GM12872 (cell line): ENCODE results near the gene TCAP.

ENCODE experiments used
- CTCF ChIP-seq: IDR thresholded peaks from 3 replicates; pipeline ENCODE4 v1.5.1; 2011; ENCODE audit warnings: low read depth, mild to moderate bottlenecking, low read length, moderate library complexity; ENCODE audit not compliant: insufficient read depth

The TCAP gene

GRCh38 chr17:39672522-39673334, 7.6 kb downstream of the TCAP start:
- TF ChIP-seq CTCF = no peak

DNA sequence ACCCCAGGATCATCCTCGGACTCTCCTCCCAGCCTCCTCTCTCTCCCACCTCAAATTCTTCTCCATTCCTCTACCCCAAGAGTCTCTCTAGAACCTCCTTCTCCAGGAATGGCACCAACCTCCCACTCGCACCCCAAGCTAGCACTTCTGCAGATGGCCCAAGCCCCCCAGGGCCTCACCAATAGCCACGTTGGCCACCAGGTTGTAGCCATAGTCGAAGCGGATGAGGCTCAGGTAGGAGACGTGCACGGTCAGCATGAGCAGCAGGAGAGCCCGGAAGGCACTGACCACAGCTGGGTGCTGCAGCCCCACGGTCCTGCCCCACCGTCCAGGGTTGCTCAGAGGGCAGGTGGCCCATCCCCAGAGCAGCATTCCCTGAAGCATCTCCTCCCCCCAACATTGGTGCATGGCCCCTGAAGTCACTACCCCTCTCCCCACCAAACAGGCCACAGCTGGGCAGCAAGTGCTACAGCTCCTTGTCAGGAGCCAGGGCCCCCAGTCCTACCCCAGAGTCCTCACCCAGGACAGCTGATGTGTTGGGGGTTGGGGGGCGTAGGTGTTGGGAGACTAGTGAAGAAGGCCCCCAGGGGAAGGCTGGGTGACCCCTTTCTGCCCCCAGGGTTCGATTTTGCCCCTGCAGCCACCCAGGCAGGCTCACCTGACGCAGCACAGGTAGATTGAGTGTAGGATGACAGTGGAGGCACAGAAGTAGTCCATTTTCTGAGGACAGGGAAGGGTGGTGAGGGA, 8.4 kb downstream of the TCAP start:
- TF ChIP-seq CTCF = no peak

GRCh38 chr17:39674179-39674578, 9.0 kb downstream of the TCAP start:
- no peak for TF ChIP-seq CTCF

DNA sequence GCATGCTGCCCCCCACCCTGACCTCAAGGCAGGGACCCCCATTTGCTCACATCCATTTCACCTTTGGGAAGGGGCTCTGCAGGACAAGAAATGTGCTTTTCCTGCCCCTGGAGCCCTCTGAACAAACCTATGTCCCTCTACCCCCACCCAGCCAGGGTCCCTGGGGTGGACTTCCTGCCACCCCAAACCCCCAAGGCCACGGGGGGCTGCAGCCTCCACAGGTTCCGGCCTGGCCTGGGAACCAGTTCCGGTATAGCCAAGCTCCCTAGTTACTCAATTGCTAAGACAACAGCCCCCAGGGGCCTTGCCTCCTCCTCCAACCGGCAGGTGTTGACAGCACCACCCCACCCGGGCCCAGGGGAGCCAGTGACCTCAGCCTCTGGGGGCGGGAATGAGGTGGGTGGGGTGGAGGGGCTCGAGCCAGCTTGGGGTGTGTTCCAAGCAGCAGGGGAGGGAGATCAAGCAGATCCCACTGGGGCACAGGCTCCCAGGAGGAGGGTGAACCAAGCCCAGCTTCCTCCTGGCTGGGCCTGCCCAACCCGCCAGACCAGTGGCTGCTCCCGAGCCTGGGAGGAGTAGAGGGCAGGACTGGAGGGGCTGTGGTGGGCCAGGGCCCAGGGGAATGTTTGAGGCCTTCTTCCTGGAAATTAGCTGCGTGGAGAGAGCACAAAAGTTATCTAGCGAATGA, 9.7 kb downstream of the TCAP start:
- no peak for TF ChIP-seq CTCF

DNA sequence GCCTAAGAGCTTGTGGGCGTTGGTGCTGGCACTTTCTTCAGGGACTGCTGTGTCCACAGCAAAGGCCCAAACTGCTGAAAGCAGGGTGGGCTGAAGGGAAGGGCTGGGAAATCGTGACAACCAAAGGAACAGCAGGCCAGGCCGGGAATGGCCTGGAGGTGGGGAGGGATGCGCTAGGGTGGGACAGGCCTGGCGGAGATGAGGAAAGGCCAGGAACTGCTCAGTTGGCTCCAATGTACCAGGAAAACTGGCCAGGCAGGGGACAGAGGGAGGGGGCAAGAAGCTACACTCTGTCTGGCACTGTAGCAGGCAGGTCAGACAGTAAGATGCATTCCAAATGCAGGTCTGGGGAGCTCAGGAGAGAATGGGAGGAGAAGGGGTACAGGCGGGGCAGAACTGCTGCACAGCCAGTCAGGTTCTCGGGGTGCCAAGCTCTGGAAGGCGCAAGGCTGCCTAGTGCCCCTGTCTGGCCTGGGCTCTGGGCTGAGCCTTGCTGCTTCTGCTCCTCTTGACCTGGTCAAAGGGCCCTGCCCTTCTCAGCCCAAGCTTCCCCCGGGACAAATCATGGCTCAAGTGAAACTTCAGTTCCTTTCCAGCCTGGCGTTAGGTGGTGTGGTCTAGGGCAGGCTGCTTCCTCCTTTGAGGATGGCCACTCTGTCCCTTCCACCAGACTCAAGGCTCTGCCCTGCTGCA, 10.4 kb downstream of the TCAP start:
- TF ChIP-seq CTCF = no peak

- TF ChIP-seq CTCF = no peak
Observed at GRCh38 chr17:39676198-39676819, 11.2 kb downstream of the TCAP start.
